ENCODE results near the gene ERI3.
"Not testable (repeated sequence)": the region's sequence is repeated elsewhere in the genome, so short reads cannot be mapped to it uniquely, and the experiment has no call there.

The ERI3 gene

GRCh38 chr1:44212355-44213221 is 142.5 kb downstream of the ERI3 start:
- DNase-seq (ENCODE audit: low read depth in 2 of 2) = no peak

GRCh38 chr1:44210595-44210994 is 144.5 kb downstream of the ERI3 start:
- DNase-seq (ENCODE audit: low read depth in 2 of 2) = no peak

- DNase-seq (ENCODE audit: low read depth in 2 of 2) = no peak
Measured at GRCh38 chr1:44208226-44208625, 146.8 kb downstream of the ERI3 start.

- not testable (repeated sequence) for DNase-seq (ENCODE audit: low read depth in 2 of 2)
Measured at GRCh38 chr1:44206545-44206944, 148.5 kb downstream of the ERI3 start.

- DNase-seq (ENCODE audit: low read depth in 2 of 2) = no peak
Measured at GRCh38 chr1:44200336-44200735, 154.7 kb downstream of the ERI3 start.

- DNase-seq (ENCODE audit: low read depth in 2 of 2) = no peak
Measured at GRCh38 chr1:44174630-44175029, 180.4 kb downstream of the ERI3 start.
